GM19099 (cell line): ENCODE measurements around the gene ST7L.

ENCODE experiments used
- POLR2A ChIP-seq: IDR thresholded peaks from 3 replicates; pipeline ENCODE4 v1.6.1; 2011; ENCODE audit warnings: low read depth; ENCODE audit not compliant: insufficient read length; ENCODE audit errors: extremely low read depth

Gene ST7L

DNA sequence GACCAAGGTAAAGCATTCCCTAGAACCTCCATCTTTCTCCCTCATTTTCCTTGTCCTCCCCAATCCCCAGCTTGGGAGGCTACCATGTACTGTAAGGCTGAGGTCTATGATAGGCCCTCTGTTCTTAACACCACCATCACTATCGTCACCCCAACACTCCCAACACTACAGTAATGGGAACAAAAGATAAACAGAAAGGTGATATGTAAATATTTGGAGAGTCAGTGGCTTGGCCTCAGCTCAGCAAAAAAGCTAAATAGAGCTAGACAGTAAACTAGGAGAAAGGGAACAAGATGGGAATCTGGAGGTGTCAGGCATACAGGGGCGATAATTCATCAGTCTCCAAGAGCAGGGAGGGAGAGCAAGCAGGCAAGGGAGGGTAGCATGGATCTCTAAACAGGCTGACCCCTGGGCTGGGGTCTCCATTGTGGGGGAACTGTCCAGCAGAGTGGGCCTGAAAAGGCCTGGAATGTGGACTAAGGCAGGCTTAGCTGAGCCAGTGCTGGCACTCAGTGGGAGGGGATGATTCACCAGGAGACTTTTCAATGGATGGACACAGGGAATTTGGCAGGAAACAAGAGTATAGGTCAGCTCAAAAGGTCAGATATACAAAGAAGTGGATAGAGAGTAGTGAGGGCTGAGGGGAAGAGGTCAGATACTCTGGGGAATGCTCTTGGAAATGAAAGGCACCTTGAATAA lies 103.5 kb downstream of the ST7L start:
- TF ChIP-seq POLR2A: no peak

DNA sequence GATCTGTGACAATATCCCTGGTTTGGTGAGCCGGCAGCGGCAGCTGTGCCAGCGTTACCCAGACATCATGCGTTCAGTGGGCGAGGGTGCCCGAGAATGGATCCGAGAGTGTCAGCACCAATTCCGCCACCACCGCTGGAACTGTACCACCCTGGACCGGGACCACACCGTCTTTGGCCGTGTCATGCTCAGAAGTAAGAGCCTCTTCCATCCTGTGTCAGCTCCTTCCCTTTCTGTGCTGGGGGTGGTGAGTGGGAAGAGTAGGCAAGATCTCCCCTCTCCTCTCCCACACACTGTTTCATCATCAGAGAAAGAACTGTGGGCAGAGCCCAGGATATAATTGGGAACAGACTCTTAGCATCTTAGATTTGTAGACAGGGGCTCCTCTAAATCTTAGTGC lies 104.0 kb downstream of the ST7L start:
- no peak for TF ChIP-seq POLR2A

DNA sequence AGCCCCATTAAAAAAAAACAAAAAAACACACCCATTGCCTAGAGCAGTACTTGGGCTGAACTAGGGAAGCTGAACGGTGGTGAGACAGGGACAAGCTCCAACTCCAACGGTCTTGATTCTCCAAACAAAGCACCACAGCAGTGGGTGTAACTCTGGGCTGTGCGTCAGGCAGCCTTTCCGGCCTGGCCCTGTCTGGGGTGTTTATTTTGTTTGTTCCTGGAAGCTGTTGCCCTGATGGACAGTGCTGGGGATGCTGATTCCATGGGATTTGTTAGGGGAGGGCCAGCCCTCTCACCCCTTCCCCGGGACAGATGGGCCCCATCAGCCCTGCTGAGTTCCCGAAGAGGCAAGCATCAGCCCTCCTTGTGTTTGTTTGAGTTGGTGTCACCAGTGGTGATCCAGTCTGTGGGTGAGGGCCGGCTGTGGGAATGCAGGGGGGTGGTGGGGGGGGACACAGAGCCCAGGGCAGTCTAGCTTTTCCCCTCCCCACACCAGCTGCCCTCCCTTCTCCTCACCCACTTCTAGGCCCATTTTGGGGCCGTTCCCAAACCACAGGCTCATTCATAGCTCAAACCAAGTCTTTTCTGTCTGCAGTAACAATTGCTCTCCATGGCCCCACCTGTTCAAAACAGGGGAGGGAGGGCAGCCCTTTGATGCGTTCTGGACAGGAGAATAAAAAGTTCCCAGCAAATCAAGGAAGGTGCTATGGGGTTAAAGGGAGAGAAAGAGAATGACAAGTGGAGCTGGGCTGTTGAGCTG lies 105.7 kb downstream of the ST7L start:
- no peak for TF ChIP-seq POLR2A

DNA sequence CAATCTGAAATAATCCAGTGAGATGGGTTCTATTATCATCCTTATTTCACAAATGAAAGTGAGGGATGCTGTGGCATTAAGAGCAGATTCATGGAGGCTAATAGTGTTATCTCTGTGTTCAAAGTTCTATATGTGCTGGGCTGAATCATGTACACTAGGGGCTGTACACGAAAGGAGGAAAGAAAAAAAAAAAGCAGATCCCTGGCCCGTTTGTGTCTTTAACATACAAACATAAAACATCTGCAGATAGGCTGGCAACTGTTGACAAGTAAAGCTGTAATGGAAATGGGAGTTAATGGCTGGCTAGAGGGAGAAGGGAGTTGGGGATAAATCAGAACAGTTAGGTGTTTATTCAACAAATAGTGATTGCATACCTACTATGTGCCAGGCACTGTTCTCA lies 107.0 kb downstream of the ST7L start:
- no peak for TF ChIP-seq POLR2A

DNA sequence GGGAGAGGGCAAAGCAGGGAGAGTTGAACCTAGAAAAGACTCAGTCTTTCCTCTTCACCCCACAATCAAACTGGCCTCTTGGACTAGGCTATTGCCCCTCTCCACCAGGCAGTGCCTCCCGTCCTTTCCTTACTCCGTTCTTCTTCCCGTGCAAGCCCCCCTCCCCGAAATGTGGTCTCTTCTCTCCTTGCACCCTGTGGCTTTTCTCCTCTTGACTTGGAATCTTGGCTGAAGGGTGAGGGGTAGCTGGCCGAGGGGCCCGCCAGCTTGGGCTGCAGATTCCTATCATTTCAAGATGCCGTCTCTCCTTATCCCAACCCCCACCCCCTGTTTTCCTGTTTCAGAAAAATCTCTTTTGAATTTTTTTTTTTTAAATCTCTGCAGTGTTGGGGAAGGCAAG lies 108.6 kb downstream of the ST7L start:
- TF ChIP-seq POLR2A: no peak

DNA sequence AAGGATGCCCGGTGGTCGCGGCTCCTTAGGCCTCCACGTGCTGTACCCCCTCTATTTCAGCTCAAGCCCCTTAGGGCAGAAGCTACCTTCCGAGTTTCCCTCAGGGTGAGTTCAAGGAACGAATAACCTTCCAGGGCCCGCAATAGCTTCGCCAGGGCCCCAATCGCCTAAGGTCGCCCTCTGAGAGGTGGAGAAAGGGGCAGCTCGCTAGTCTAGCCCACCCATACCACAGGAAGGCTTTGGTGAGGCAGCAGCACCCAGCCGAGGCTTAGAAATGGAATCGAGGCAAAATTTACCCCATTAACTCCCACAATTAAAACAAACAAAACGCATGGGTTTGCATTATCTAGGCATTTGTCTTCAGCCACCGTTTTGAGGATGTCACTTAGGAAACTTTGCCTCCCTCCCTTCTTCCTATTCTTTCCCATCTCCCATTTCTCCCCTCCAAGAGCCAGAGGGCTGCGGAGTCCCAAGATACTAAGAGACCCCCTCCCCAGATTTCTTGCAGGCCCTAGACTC lies 109.2 kb downstream of the ST7L start:
- no peak for TF ChIP-seq POLR2A

DNA sequence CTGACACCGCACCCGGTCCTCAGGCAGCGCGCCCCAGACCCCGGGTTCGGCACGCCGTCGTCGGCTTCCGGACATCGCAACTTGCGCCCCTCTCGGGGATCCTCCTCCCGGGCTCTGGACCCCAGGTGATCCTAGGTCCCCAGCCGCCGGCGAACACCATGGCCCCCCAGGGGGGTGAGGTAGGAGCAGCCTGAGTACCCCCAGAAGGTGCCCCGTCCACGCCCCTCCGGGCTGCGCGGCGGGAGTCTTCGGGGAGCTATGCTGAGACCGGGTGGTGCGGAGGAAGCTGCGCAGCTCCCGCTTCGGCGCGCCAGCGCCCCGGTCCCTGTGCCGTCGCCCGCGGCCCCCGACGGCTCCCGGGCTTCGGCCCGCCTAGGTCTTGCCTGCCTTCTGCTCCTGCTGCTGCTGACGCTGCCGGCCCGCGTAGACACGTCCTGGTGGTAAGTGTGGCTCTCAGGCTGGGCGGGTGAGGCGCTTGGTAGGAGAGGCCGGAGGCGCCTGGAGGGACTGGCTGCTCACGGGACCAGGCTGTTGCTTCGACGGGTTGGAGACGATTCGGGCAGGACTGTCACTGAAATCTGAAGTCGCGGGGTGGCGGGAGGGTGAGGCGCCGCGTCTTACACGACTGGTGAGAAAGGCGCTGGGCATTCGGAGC lies 109.8 kb downstream of the ST7L start:
- TF ChIP-seq POLR2A: no peak

DNA sequence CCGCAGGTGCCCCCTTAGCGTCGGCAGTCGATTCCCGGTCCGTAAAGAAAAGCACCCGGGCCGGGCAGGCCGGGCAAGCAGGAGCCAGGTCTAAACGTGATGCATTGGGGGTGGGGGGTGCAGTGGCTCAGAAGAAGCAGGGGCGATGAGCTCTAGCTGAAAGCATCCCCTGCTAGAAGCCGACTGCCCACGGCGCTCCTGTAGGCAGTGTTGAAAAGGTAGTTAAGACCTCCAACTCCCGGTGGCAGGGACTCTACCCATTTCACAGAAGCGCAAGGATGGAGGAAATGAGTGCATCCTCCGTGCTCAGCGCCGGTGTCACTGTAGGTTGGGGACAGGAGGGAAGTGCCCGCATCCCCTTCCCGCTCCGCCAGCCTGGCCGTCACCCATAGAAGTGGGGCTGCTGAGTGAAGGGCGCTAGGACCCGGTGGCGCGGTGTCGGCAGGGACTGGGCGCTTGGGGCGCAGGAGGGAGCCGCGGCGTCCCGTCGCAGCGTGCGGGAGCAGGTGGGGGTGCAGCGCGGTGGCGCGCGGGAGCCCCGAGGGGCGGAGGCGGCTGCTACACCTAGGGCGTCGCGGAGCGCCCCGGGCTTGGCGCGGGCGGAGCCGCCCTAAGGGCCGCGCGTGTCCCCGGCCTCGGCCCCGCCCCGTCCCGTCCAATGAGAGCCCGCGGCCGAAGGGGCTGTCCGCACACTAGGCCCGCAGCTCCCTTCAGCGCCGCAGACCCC lies 110.5 kb downstream of the ST7L start, which contains the start of gene WNT2B:
Gene WNT2B (plus strand): TSS at position 688 of the 727 bp plus-strand sequence. CDS start 298 bp downstream, outside the sequence.
- no peak for TF ChIP-seq POLR2A

DNA sequence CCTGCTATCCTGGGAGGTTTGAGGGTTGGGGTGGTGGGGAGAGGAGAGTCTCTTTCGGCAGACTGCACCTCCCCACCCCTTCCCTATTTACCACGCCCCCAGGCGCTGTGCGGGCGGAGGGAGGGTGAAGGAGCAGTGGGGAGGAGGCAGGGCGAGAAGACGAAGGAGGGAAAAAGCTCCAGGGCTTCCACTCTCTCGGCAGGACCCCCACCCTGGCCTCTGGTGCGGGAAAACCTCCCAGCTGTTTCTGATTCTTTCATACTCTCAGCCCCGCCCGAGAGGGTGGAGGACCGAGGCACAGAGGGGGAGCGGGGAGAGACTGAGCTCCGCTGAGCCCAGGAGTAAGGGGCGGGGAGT lies 111.0 kb downstream of the ST7L start:
- TF ChIP-seq POLR2A: no peak

DNA sequence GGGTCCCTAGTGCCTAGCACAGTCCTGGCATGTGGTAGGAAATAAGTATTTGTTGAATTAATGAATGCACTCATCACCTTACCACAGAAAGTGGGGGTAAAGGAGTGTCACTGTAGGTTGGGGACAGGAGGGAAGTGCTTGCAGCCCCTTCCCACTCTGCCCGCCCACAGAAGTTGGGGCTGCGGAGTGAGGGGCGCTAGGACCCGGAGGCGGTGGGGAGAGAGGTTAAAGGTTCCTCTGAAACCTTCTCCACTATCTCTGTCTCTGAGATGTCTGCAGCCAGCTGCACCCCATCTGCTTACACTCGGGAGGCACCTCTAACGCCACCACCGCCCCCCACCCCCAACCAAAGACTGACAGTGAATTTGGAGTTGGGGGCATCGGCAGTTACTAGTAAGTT lies 111.6 kb downstream of the ST7L start:
- TF ChIP-seq POLR2A: no peak

DNA sequence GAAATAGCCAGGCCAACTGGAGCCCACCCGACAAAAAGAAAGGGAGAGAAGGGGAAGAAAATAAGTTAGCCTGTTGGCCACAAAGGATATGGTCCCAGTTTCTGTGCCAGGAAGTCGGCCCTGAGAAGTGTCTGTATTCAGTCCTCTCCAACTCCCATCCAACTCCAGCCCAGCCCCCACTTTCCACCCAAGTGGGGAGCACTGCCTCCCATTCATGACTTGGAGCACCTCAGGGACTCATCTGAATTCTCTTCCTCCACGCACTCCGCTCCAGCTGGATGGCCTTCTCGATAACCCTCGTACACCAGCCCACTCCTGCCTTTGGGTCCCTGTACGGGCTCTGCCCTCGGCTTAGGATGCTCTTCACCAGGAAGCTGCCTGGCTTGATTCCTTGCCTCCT lies 112.2 kb downstream of the ST7L start:
- TF ChIP-seq POLR2A: no peak

DNA sequence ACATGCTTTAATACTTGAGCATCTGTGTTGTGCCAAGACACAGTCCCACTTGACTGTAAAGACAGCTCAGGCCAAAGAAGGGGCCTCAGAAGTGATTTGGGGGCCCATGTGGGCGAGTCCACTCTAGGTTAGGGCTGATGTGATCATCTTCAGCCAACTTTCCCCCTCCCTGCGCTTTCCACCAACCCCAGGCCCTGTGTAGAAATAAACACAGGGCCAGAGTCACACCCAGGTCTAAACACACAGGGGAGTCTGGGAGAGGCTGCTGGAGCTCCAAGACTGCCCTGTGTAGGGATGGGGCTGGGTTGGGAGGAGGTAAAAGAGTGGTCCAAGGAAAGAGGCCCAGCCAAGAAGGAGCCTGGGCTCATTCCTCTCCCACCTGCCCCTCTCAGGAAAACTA lies 112.6 kb downstream of the ST7L start:
- no peak for TF ChIP-seq POLR2A

DNA sequence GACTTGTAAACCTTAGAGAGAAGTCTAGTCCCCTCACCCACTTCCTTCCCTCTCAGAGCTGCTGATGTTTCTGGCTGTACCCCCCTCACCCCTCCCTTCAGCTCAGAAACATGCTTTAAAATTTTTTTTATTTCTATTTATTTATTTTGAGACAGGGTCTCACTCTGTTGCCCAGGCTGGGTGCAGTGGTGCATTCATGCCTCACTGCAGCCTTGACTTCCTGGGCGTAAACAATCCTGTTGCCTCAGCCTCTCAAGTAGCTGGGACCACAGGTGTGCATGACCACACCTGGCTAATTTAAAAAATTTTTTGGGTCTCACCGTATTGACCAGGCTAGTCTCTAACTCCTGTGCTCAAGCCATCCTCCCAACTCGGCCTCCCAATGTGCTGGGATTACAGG lies 113.1 kb downstream of the ST7L start:
- TF ChIP-seq POLR2A: no peak

DNA sequence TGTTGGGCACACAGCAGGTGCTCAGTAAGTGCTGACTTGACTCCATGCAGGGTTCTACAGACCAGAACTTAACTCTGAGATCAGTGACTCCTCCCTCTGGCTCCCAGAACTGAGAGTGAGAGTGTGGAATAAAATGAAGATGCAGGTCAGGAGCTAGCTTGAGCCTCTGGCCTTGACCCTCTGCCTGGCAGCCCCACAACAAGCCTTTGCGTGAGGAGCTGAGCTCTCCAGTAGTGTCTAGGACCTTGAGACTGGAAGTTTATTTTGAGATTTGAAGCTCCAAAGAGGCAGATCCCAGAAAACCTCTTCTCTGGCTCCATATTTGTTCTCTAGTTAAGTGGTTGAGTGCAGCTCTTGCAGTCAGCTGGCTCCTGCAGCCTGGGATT lies 113.5 kb downstream of the ST7L start:
- TF ChIP-seq POLR2A: no peak
